GM21381 (cell line): Measurements from ENCODE around the gene CRELD1.

Source experiments
- ATAC-seq: cut with Tn5 transposase; IDR thresholded peaks from one replicate; pipeline ENCODE4 v1.9.1; 2021; ENCODE audit warnings: mild to moderate bottlenecking, moderate library complexity; ENCODE audit not compliant: unreplicated experiment

CRELD1 gene

DNA sequence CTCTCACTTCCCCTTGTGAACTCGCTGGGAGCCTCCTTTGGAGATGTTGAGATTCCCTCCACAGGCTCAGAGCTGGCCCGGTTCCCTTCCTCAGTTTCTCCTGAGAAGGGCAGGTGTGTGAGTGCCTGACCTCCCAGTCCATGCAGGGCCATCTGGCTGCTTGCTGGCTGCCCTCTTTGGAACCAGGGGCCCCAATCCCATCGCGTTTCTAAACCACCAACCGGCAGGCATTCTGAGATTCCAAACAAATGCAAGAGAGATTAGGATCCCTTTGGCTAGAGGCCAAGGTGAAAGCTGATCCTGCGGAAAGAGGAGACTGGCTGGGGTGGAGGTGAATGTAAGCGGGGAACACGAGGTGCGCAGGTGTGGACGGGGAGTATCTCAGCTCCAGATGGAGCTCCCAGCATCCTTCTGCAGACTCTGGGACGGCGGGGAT is 21.5 kb downstream of the CRELD1 start:
- no peak for ATAC-seq

DNA sequence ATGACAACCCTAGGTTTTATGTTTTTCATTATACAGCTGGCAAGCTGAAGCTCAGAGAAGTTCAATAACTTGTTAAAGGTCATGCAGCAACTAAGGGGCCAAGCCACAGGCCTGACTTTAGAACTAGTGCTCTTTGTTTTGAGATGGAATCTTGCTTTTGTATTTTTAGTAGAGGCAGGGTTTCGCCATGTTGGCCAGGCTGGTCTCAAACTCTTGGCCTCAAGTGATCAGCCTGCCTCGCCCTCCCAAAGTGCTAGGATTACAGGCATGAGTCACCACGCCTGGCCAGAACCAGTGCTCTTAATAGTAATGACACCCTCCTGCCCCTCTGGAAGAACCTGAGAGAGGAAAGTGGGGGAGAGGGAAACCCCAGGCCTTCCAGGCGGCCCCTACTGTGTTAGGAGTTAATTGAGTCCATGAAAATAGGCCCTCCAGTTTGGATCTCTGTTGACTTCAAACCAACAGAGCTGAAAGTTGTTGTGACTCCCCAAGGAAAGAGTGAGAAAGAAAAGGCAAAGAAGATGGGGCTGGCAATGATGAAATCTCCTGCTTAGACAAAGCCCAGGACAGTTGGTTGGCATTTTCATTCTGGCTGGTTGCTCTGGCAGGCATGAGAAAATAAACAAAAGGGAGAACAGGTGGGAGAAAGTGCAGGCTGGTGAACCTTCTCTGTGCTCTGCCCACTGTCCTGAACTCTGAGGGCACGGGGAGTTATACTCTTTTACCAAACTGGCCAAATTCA is 22.1 kb downstream of the CRELD1 start:
- ATAC-seq = no peak

DNA sequence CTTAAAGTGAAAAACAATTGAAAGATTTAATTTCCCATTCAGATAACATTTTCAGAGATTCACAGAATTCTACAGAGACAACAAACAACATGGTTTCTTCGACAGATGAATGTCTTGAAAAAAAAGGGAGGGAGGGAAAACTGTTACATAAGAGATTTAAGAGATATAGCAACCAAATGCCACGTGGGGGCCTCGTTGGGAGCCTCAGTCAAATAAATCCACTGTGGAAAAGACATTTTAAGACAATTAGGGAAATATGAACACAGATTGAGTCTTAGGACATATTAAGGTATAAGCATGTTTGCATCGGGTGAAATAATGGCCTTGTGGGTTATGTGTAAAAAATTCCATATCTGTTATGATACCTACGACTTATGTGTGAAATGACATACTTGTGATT is 23.6 kb downstream of the CRELD1 start:
- ATAC-seq = no peak

DNA sequence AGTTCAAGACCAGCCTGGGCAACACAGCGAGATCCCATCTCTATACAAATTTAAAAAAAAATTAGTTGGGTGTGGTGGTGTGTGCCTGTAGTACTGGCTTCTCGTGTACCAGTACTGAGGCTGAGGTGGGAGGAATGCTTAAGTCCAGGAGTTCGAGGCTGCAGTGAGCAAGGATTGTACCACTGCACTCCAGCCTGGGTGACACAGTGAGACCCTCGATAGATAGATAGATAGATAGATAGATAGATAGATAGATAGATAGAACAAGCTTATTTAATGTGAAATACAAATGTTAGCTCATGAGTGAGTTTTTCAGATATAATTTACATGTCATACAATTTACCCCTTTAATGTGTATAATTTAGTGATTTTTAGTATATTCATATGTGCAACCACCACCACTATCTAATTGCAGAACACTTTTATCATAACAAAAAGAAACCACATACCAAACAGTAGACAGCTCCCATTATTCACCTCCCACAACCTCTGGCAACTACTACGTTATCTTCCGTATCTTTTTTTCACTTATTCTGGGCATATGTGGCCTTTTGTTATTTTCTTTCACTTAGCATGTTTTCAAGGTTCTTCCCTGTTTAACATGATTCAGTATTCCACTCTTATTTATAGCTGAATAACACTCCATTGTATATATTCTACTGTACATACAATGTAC is 31.7 kb downstream of the CRELD1 start:
- no peak for ATAC-seq

DNA sequence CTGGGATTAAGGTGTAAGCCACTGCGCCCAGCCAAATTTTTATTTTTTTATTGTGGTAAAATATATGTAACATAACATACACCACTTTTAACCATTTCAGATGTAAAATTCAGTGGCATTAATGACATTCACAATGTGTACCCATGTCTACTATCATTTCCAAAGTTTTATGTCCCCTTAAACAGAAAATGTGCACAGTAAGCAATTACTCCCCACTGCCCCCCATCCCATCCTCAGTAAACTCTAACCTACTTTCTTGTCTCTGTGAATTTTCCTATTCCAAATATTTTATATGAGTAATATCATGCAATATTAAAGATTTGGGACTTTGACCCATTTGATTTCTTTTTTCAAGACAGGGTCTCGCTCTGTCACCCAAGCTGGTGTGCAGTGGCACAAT is 33.2 kb downstream of the CRELD1 start:
- no peak for ATAC-seq

DNA sequence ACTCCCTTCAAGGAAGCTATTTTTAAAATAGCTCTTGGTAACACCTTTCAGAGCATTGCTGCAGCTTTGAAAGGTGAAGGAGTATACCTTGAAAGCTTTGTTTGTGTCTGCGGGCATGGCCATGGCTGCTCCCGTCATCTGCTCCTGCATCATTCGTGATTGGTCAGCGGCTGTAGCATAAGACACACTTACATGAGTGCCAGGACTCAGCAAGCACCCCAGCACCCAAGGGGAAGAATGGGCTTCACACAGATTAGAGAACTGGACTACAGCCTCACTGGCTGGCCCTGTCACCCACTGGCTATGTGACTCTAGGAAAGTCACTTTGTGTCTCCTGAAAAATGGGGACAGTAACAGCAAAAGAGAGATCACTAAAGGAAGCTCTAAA is 36.0 kb downstream of the CRELD1 start:
- ATAC-seq = no peak

DNA sequence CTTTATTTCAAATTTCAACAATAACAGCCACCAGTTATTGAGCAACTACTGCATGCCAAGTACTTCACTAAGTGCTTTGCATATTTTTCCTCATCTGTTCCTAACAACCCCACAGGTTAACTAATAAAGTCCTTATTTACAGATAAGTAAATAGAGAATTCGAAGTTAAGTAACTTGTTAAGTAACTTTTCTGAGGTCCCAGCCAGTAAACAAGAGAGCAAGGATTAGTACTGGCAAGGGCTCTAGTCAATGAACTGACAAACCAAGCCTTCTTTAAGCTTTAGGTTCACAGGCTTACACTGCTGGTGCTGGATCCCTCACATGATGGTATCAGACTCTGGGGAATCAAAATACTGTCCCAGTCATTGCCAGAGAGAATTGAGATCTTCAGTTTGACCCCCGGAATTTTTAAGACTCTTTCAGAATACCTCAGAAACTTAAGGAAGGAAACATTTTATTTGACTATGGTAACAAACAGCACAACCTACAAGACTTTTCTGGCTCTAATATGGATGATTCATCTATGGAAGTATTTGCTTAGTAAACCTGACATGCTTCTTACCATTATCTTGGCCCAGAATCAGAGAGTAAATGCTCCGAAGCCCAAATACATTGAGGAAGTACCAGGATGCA is 36.5 kb downstream of the CRELD1 start:
- no peak for ATAC-seq

DNA sequence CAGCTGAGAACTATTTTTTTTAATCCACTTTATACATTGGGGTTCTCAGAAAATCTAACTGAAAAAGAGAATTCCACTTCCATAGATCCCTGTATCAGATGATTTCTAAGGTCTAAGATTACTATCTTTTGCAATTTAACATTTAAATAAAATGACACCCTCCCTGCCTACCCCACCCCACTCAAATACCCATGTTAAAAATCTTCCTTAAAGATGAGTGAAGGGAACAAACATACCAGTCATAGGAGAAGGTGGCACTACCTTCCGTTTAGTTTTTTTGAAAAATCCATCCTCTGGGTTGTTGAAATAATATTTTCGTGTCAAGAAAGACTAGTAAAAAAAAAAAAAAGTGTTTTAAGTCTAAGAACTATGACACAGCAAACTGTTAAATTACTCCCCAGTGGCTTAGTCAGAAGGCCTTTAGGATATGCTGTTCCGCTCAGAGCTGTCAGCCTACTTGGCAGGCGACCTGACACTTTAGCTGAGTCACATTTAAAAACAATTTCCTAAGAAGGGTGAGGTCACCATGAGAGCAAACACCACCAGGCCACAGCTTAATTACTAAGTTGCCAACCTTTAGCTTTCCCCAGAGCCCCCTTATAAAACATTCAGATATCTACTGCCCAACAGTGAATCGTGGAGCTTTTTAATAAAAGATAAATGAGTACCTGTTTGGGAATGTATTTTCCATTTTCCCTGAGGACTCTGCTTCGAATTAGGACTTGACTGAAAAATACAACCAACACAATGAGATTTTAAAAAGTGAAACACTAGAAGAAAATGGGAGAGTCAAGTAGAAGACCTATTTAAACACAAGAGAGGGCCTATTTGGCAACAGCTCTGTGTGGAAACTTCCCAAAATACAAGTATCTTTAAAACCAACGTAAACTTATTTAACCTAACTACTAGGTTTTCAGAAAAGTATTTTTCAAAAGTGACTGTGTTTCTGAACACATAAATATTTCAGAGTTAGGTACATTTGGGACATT is 43.4 kb downstream of the CRELD1 start:
- no peak for ATAC-seq

DNA sequence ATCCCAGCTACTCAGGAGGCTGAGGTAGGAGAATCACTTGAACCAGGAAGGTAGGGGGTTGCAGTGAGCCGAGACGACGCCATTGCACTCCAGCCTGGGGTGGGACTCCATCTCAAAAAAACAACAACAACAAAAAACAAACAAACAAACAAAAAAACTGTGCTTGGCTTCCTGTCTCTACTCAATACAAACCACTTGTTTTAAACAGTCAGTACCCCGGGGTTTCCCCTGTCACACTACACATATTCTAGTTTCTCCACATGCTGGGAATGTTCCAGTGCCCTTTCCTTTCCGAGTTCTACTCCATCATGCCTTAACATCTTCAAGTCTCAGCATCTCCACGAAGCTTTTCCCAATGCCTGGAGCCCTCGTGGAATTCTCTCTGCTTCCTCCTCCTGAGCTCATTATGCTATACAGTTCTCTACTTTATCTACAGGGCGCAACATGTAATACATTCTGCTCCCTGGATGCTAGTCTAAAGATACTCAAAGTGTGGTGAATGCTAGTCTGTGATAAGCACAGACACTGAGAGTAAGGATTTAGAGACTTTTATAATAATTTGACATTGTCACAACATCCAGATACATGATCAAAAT is 45.2 kb downstream of the CRELD1 start:
- no peak for ATAC-seq

DNA sequence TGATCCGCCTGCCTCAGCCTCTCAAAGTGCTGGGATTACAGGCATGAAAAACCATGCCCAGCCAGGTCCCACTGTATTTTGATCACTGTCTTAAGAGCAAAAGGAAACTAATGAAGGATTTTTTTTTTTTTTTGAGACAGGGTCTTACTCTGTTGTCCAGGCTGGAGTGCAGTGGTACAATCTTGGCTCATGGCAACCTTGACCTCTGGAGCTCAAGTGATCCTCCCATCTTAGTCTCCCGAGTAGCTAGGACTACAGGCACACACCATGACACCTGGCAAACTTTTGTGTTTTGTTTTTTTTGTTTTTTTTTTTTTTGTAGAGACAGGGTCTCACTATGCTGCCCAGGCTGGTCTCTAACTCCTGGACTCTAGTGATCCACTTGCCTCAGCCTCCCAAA is 46.6 kb downstream of the CRELD1 start:
- ATAC-seq = no peak

DNA sequence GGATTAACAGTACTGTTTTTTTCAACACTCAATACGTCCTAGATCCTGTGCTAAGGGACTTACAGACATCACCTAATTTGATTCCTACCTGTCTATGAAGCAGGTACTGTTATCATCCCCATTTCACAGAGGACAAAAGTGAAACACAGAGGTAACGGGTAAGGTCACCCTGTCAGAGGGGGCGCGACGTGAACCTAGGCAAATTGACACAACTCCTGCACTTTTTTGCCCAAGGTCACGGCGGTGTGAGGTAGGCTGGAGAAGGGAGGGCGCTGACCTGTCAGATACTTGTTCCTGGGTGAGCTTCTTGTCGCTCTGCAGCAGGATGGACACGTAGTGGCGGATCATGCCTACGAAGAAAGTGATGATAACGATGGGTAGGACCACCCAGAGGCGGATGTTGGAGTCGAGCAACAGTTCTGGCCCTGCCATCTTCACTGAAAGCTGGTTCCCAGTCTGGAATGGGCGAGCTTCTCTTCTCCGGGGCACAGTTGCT is 52.6 kb downstream of the CRELD1 start:
- peak; percentile 25 for ATAC-seq

DNA sequence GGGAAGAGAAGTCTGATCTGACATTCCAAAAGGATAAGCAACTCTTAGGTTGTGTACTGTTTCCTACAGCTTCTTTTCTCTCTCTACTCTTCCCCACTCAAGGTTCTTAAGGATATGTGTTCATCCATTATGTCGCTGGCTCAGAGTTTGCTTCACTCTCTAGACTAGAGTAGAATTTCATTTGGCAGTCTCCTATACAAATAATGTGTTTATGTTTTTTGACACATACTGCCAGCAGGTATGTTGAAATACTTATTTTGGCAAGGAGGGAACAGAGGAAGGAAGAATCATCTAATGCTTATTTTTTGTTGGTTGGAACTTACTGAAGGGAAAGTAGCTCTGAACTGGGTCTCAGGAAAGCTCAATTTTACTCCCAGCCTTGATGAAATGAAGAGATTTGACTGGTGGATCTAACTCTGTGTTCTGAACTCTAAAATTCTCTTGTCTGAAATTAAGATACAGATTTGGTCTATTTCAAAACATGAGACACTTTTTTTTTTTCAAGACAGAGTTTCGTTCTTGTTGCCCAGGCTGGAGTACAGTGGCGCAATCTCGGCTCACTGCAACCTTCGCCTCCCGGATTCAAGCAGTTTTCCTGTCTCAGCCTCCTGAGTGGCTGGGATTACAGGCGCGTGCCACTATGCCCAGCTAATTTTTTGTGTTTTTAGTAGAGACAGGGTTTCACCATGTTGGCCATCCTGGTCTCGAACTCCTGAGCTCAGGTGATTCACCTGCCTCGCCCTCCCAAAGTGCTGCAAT is 60.6 kb downstream of the CRELD1 start:
- ATAC-seq = no peak
